HFF-Myc (cell line): Measurements from ENCODE around the gene TARBP2.
"Not testable (repeated sequence)": the region's sequence is repeated elsewhere in the genome, so short reads cannot be mapped to it uniquely, and the experiment has no call there.

Experiments used
- DNase-seq: peaks from one replicate; pipeline ENCODE4 v3.0.0-alpha.2; 2011; ENCODE audit warnings: low read depth; ENCODE audit errors: extremely low read depth
- H3K4me3 ChIP-seq: replicated peaks from 2 replicates; pipeline ENCODE4 v1.5.1; 2011; ENCODE audit warnings: low read depth, mild to moderate bottlenecking, control low read depth, low read length
- CTCF ChIP-seq: IDR thresholded peaks from 2 replicates; pipeline ENCODE4 v1.5.1; 2012; ENCODE audit warnings: mild to moderate bottlenecking, low read depth, low read length, control low read depth; ENCODE audit errors: missing control alignments

The TARBP2 gene

DNA sequence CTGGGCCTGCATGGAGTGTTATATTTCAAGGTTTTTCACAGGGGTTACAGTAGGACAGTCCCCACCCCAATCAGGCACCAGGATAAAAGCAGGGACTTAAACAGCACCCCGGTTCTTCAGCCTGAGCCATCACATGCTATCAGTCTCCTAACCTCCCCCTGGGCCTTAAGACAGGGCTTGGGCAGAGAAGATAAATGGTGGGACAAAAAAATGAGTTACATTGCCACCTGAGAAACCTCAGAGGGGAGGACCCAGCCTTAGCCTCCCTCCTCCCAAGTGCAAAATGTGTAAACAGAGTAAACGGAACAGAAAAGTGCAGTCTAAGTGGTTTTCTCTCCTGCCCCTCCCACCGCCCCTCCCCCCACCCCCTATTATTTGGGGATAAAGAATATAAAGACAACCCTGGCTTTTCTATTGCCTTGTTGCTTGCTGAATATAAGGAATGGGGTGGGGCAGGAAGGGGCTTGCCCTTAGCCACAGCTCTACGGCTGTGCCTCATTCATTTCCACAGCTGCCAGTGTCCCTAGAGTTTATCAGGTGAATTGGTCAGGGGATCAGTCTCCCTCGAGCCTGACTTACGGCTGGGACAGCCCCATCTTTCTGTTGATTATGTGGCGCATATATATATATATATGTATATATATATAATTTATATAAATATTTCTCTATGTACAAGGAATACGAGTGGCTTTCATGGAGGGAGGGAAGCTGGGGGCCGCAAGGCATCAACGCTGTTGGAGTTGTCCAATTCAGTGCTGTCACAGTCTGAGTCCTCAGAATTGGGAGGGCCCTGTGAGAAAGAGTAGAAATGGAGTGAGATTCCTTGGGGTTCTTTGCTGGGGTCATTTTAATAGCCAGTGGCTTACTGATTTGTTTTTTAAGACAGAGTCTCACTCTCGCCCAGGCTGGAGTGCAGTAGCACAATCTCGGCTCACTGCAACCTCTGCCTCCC lies 20.3 kb upstream of the TARBP2 start:
- no peak for TF ChIP-seq CTCF
- H3K4me3 ChIP-seq, result no peak overlapping the region
- no peak for DNase-seq

DNA sequence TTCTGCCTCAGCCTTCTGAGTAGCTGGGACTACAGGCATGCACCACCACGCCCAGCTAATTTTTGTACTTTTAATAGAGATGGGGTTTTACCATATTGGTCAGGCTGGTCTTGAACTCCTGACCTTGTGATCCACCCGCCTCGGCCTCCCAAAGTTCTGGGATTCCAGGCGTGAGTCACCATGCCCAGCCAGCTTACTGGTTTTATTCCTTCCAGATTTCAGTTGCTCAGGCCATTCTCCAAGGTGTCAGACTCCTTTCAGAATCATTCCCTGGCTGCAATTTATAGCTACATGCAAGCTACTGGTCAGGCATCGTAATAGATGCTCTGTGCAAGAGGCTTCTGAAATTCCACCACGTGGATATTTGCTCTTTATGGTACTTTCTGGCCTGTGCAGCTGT lies 19.6 kb upstream of the TARBP2 start:
- not testable (repeated sequence) for H3K4me3 ChIP-seq, DNase-seq

- DNase-seq, result no peak
- H3K4me3 ChIP-seq, result no peak overlapping the region
- no peak for TF ChIP-seq CTCF
These were observed 19.0 kb upstream of the TARBP2 start for GRCh38 chr12:53481939-53482586.

GRCh38 chr12:53482626-53483168 lies 18.4 kb upstream of the TARBP2 start:
- no peak for DNase-seq
- H3K4me3 ChIP-seq, result no peak overlapping the region
- TF ChIP-seq CTCF, result no peak

GRCh38 chr12:53483225-53483978 lies 17.7 kb upstream of the TARBP2 start:
- no peak overlapping the region for H3K4me3 ChIP-seq
- no peak for DNase-seq
- no peak for TF ChIP-seq CTCF

- no peak for TF ChIP-seq CTCF
- no peak overlapping the region for H3K4me3 ChIP-seq
- no peak for DNase-seq
These were observed 17.1 kb upstream of the TARBP2 start for GRCh38 chr12:53483979-53484377.
